Upper lobe of left lung (tissue), 6 donors: ENCODE measurements around the gene PRKAG2. TPM values are rescaled to one million over a fixed set of nuclear protein-coding genes. Genes with fewer than 3 reads are reported as not detected.
A peak's percentile ranks its signal among the peaks of the same experiment; 100 is the strongest.

Experiments
- ATAC-seq, 2 donors: fragments of 200-7000 bp; cut with Tn5 transposase; one replicate each; pipeline ENCODE4 v1.9.1; 2022; ENCODE audit warnings: mild to moderate bottlenecking in 2 of 2, moderate library complexity in 2 of 2; ENCODE audit not compliant: low FRiP score in 2 of 2
- DNase-seq, 2 donors: peaks; one replicate each; pipeline ENCODE4 v3.0.0-alpha.2; 2019 to 2020
- H3K27ac ChIP-seq, 4 donors: fragments of 200-600 bp; sonication (generic); one replicate each; pipeline ENCODE4 v1.5.1; 2016 to 2019
- H3K27me3 ChIP-seq, 4 donors: fragments of 200-600 bp; sonication (generic); one replicate each; pipeline ENCODE4 v1.5.1; 2017 to 2019
- H3K36me3 ChIP-seq, 4 donors: fragments of 200-600 bp; sonication (generic); one replicate each; pipeline ENCODE4 v1.5.1; 2016 to 2019
- H3K4me1 ChIP-seq, 4 donors: fragments of 200-600 bp; sonication (generic); one replicate each; pipeline ENCODE4 v1.5.1; 2018 to 2019
- H3K4me3 ChIP-seq, 4 donors: fragments of 200-600 bp; sonication (generic); one replicate each; pipeline ENCODE4 v1.5.1; 2017 to 2019; ENCODE audit warnings: mild to moderate bottlenecking in 2 of 4, moderate library complexity in 1 of 4
- H3K9me3 ChIP-seq, 4 donors: fragments of 200-600 bp; sonication (generic); one replicate each; pipeline ENCODE4 v1.5.1; 2018 to 2019
- CTCF ChIP-seq, 6 experiments: fragments of 450-650 bp in 4 of 6; fragments of 200-600 bp in 2 of 6; sonication (generic) in 2 of 6; IDR thresholded peaks; one replicate each; pipeline ENCODE4 v1.5.1; 2016 to 2019; ENCODE audit warnings: antibody characterized with exemption in 6 of 6
- EP300 ChIP-seq, 4 donors: sonication (generic); formaldehyde crosslinking; IDR thresholded peaks; one replicate each; pipeline ENCODE4 v1.5.1; 2017; ENCODE audit warnings: antibody characterized with exemption in 4 of 4, control low read depth in 2 of 4
- POLR2A ChIP-seq, 4 donors: fragments of 450-650 bp; IDR thresholded peaks; one replicate each; pipeline ENCODE4 v1.5.1; 2016 to 2017; ENCODE audit warnings: antibody characterized with exemption in 4 of 4, mild to moderate bottlenecking in 2 of 4
- POLR2AphosphoS5 ChIP-seq, 2 donors: sonication (generic); formaldehyde crosslinking; IDR thresholded peaks; one replicate each; pipeline ENCODE4 v1.5.1; 2017; ENCODE audit warnings: antibody characterized with exemption in 2 of 2
- WGBS, 2 donors: methylation state at CpG; one replicate each; pipeline ENCODE4 v1.1.5; 2017 to 2018; 5-methylcytosine and 5-hydroxymethylcytosine counted together
- total RNA-seq, 6 donors: library from RNA; depleted of rRNA in 4 of 6; stranded (reverse); fragments of >200 nt in 4 of 6; gene quantifications; one replicate each; pipeline versions ENCODE4 v1.1.0 to v1.2.1, GENCODE V29; 2016 to 2021
- donor health status: DM: no; HTN: no; CAD: no; lungs with moderate emphysema.
- donor health status: DM: no; HTN: yes; CAD: no; lungs with severe emphysema.

PRKAG2 gene
- total RNA-seq, 6 donors from 2014 or later: 20.6 to 68.1 (median 29.6) TPM

- 94 to 98% methylated on average over 7 to 14 of the region's 14 CpGs for WGBS, 2 donors
- H3K4me3 ChIP-seq: no peak overlapping the region
- TF ChIP-seq CTCF (IDR thresholded peaks at IDR 0.05): no peak
- no peak for TF ChIP-seq POLR2AphosphoS5 (IDR thresholded peaks at IDR 0.05)
- no peak for TF ChIP-seq EP300 (IDR thresholded peaks at IDR 0.05)
- no peak for TF ChIP-seq POLR2A (IDR thresholded peaks at IDR 0.05)
- H3K27ac ChIP-seq: no peak overlapping the region
- no peaks in the 10 kb centered on the region for H3K27me3 ChIP-seq
- no peak for DNase-seq
- peaks cover 12 to 31% (median 20%) of the 10 kb centered on the region in 4 donors for H3K4me1 ChIP-seq
- H3K9me3 ChIP-seq: no peaks in the 10 kb centered on the region
- ATAC-seq: no peak
- H3K36me3 ChIP-seq: no peaks in the 10 kb centered on the region
Observed at GRCh38 chr7:151707757-151708156, 169.2 kb downstream of the PRKAG2 start.

- TF ChIP-seq CTCF (IDR thresholded peaks at IDR 0.05) (no peak), POLR2AphosphoS5 (IDR thresholded peaks at IDR 0.05) (no peak), EP300 (IDR thresholded peaks at IDR 0.05) (no peak), POLR2A (IDR thresholded peaks at IDR 0.05) (no peak)
- DNase-seq (no peak), ATAC-seq (no peak)
- Histone ChIP-seq H3K27me3 (no peaks in the 10 kb centered on the region), H3K4me3 (no peak overlapping the region), H3K27ac (no peak overlapping the region), H3K9me3 (no peaks in the 10 kb centered on the region), H3K4me1 (peaks cover 5 to 25% (median 14%) of the 10 kb centered on the region in 4 donors), H3K36me3 (no peaks in the 10 kb centered on the region)
- WGBS, 2 donors: 92% methylated on average over 4 to 8 of the region's 8 CpGs
Observed at GRCh38 chr7:151707105-151707469, 169.8 kb downstream of the PRKAG2 start.

GRCh38 chr7:151706277-151707104 lies 170.4 kb downstream of the PRKAG2 start:
- H3K4me1 ChIP-seq: peaks cover 0 to 20% (median 12%) of the 10 kb centered on the region in 4 donors

DNA sequence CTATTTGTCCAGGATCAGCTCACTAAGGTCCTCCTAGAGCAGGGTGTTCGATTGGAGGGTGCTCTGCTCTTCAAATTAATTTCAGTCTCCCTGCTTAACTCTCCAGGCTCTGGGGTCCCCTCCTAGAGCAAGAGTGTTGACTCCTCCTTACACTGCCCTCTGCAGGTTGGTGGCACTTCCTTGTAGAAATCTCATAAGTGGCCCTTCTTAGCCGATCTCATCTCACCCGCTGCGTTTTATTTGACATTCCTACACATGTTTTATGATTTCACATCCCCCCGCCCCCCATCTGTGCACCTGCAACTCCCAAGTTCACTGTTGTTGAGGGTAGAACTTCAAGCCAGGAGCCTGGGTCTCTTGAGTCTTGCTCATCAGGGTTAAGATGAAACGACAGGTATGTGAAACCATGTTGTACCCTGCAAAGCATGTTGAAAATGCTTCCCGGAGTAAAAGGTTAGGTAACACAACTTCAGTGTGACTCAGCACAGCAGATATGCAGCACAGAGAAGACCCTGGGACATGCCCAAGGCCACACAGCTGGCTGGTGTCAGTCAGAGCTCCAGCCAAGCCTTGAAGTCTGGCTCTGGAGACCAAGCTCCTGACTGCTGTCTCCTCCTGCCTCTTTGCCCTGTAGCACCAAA lies 171.2 kb downstream of the PRKAG2 start:
- WGBS, 2 donors: 16 to 28% methylated on average over 7 of the region's 7 CpGs
- TF ChIP-seq CTCF (IDR thresholded peaks at IDR 0.05) (peak; percentile 26 to 52 (median 40)), POLR2A (IDR thresholded peaks at IDR 0.05) (no peak), POLR2AphosphoS5 (IDR thresholded peaks at IDR 0.05) (peak in 1 of 2 donors; percentile 6)
- H3K36me3 ChIP-seq: no peaks in the 10 kb centered on the region
- H3K27ac ChIP-seq: peak overlapping the region in 3 of 4 donors; percentile 19 to 48 (median 36)
- H3K4me3 ChIP-seq: peak overlapping the region in 1 of 4 donors; percentile 4
- no peaks in the 10 kb centered on the region for H3K27me3 ChIP-seq
- H3K9me3 ChIP-seq: no peaks in the 10 kb centered on the region
- peaks cover 0 to 20% (median 12%) of the 10 kb centered on the region in 4 donors for H3K4me1 ChIP-seq
- ATAC-seq: peak; percentile 40 to 67
- DNase-seq: peak in 1 of 2 donors; percentile 53

More at GRCh38 chr7:151706277-151707104, 170.4 kb downstream of the PRKAG2 start:
- 82 to 84% methylated on average over 15 of the region's 15 CpGs for WGBS, 2 donors
- no peak for ATAC-seq
- H3K9me3 ChIP-seq: no peaks in the 10 kb centered on the region
- TF ChIP-seq CTCF (IDR thresholded peaks at IDR 0.05): no peak
- TF ChIP-seq EP300 (IDR thresholded peaks at IDR 0.05): no peak
- no peak for TF ChIP-seq POLR2AphosphoS5 (IDR thresholded peaks at IDR 0.05)
- no peak for TF ChIP-seq POLR2A (IDR thresholded peaks at IDR 0.05)
- no peak for DNase-seq
- H3K4me3 ChIP-seq: no peak overlapping the region
- no peaks in the 10 kb centered on the region for H3K36me3 ChIP-seq
- H3K27me3 ChIP-seq: no peaks in the 10 kb centered on the region
- H3K27ac ChIP-seq: peak overlapping the region in 1 of 4 donors; percentile 19
